Heart left ventricle (tissue), 13 donors: ENCODE measurements around the gene RGL1.

Experiments used
- CTCF ChIP-seq, 12 donors: fragments of 200-600 bp; sonication (generic) in 4 of 12; IDR thresholded peaks; one replicate each; pipeline versions ENCODE4 v1.5.0 to v1.8.0; 2018 to 2022; ENCODE audit warnings: antibody characterized with exemption in 12 of 12, mild to moderate bottlenecking in 5 of 12
- POLR2A ChIP-seq, 2 donors: fragments of 450-650 bp; IDR thresholded peaks; one replicate each; pipeline ENCODE4 v1.6.1; 2017; ENCODE audit warnings: antibody characterized with exemption in 2 of 2, mild to moderate bottlenecking in 2 of 2, moderate library complexity in 2 of 2
- donor health status: ischemic (EF 13 %, LVEDD 7.1; RV severe dilation, severe dysfunction).
- donor health status: DM: no; HTN: yes; CAD: no.
- donor health status: DM: no; HTN: no; CAD: no.
- donor health status: ischemic (EF 25% LVEDD 6.9; RV normal size, moderate dysfunction).
- donor health status: ischemic (EF 25% LVEDD 5.7; RV mildly dilated, moderate dysfunction).
- donor health status: ischemic (EF 35%, LVEDD 5.7; RV mildly dilated, moderate dysfunction).
- donor health status: nonischemic (EF 11% LVEDD 7.7; RV severe dilation, severe dysfunction).
- donor health status: DM: yes; HTN: yes; CAD: no.
- donor health status: PGD.
- donor health status: ischemic (EF 29% LVEDD 5.4; RV normal size, mild dysfunction).
- donor health status: nonischemic (EF 23%, LVEDD 6.1; RV moderate dilation, normal function).

GRCh38 chr1:183791319-183791718 is 13.6 kb upstream of the RGL1 start:
- no peak for TF ChIP-seq POLR2A (IDR thresholded peaks at IDR 0.05)
- TF ChIP-seq CTCF (IDR thresholded peaks at IDR 0.05), result no peak
